ENCODE data around the gene CAMK1D.

Gene CAMK1D

GRCh38 chr10:12547301-12547771 lies 198.0 kb downstream of the CAMK1D start:
- ATAC-seq, result no peak
- TF ChIP-seq ZNF8 (CRISPR knock-in tag; IDR thresholded peaks at IDR 0.05), result no peak
- TF ChIP-seq TOX (CRISPR knock-in tag; IDR thresholded peaks at IDR 0.05; ENCODE audit: borderline replicate concordance), result no peak
- TF ChIP-seq SNAI2 (CRISPR knock-in tag; IDR thresholded peaks at IDR 0.05), result no peak
- TF ChIP-seq RARB (CRISPR knock-in tag; IDR thresholded peaks at IDR 0.05), result no peak
- no peak for TF ChIP-seq BACH2 (CRISPR knock-in tag; IDR thresholded peaks at IDR 0.05; ENCODE audit: borderline replicate concordance)
- TF ChIP-seq ZNF565 (CRISPR knock-in tag; conservative IDR thresholded peaks at IDR 0.05; ENCODE audit: low read depth), result no peak
- no peak for TF ChIP-seq CSDC2 (CRISPR knock-in tag; IDR thresholded peaks at IDR 0.05)
- TF ChIP-seq OSR1 (CRISPR knock-in tag; IDR thresholded peaks at IDR 0.05), result no peak
- TF ChIP-seq, protein P1, sequence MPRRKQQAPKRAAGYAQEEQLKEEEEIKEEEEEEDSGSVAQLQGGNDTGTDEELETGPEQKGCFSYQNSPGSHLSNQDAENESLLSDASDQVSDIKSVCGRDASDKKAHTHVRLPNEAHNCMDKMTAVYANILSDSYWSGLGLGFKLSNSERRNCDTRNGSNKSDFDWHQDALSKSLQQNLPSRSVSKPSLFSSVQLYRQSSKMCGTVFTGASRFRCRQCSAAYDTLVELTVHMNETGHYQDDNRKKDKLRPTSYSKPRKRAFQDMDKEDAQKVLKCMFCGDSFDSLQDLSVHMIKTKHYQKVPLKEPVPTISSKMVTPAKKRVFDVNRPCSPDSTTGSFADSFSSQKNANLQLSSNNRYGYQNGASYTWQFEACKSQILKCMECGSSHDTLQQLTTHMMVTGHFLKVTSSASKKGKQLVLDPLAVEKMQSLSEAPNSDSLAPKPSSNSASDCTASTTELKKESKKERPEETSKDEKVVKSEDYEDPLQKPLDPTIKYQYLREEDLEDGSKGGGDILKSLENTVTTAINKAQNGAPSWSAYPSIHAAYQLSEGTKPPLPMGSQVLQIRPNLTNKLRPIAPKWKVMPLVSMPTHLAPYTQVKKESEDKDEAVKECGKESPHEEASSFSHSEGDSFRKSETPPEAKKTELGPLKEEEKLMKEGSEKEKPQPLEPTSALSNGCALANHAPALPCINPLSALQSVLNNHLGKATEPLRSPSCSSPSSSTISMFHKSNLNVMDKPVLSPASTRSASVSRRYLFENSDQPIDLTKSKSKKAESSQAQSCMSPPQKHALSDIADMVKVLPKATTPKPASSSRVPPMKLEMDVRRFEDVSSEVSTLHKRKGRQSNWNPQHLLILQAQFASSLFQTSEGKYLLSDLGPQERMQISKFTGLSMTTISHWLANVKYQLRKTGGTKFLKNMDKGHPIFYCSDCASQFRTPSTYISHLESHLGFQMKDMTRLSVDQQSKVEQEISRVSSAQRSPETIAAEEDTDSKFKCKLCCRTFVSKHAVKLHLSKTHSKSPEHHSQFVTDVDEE (CRISPR knock-in tag; IDR thresholded peaks at IDR 0.05), result no peak
- no peak for TF ChIP-seq ZNF70 (CRISPR knock-in tag; IDR thresholded peaks at IDR 0.05)
- no peak for TF ChIP-seq ZFP3 (CRISPR knock-in tag; IDR thresholded peaks at IDR 0.05)
- no peak for TF ChIP-seq CREB5 (CRISPR knock-in tag; IDR thresholded peaks at IDR 0.05; ENCODE audit: low read depth)
- TF ChIP-seq ZC3H10 (CRISPR knock-in tag; IDR thresholded peaks at IDR 0.05), result no peak
- TF ChIP-seq ESRRG (CRISPR knock-in tag; IDR thresholded peaks at IDR 0.05), result no peak
- TF ChIP-seq PATZ1 (CRISPR knock-in tag; IDR thresholded peaks at IDR 0.05; ENCODE audit: borderline replicate concordance), result no peak
- TF ChIP-seq, protein P2, sequence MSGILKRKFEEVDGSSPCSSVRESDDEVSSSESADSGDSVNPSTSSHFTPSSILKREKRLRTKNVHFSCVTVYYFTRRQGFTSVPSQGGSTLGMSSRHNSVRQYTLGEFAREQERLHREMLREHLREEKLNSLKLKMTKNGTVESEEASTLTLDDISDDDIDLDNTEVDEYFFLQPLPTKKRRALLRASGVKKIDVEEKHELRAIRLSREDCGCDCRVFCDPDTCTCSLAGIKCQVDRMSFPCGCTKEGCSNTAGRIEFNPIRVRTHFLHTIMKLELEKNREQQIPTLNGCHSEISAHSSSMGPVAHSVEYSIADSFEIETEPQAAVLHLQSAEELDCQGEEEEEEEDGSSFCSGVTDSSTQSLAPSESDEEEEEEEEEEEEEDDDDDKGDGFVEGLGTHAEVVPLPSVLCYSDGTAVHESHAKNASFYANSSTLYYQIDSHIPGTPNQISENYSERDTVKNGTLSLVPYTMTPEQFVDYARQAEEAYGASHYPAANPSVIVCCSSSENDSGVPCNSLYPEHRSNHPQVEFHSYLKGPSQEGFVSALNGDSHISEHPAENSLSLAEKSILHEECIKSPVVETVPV (CRISPR knock-in tag; IDR thresholded peaks at IDR 0.05), result no peak
- no peak for TF ChIP-seq TCF4 (CRISPR knock-in tag; IDR thresholded peaks at IDR 0.05; ENCODE audit: borderline replicate concordance)
- TF ChIP-seq PPARA (CRISPR knock-in tag; IDR thresholded peaks at IDR 0.05; ENCODE audit: borderline replicate concordance), result no peak
- TF ChIP-seq ARNTL (CRISPR knock-in tag; IDR thresholded peaks at IDR 0.05; ENCODE audit: borderline replicate concordance, low read depth), result no peak

GRCh38 chr10:12549297-12549696 lies 199.9 kb downstream of the CAMK1D start:
- TF ChIP-seq ZNF70 (CRISPR knock-in tag; IDR thresholded peaks at IDR 0.05), result no peak
- TF ChIP-seq, protein P1 (CRISPR knock-in tag; IDR thresholded peaks at IDR 0.05), result no peak
- TF ChIP-seq GLIS3 (CRISPR knock-in tag; IDR thresholded peaks at IDR 0.05), result no peak
- no peak for TF ChIP-seq PPARA (CRISPR knock-in tag; IDR thresholded peaks at IDR 0.05; ENCODE audit: borderline replicate concordance)
- TF ChIP-seq RARB (CRISPR knock-in tag; IDR thresholded peaks at IDR 0.05), result no peak
- no peak for TF ChIP-seq ZC3H10 (CRISPR knock-in tag; IDR thresholded peaks at IDR 0.05)
- no peak for ATAC-seq

- ATAC-seq, result no peak
Observed at GRCh38 chr10:12550994-12551393, 201.6 kb downstream of the CAMK1D start.

More at GRCh38 chr10:12550994-12551393, 201.6 kb downstream of the CAMK1D start:
- TF ChIP-seq, protein P1 (CRISPR knock-in tag; IDR thresholded peaks at IDR 0.05), result no peak
- no peak for TF ChIP-seq ARNTL (CRISPR knock-in tag; IDR thresholded peaks at IDR 0.05; ENCODE audit: borderline replicate concordance, low read depth)
- TF ChIP-seq ZFP30 (CRISPR knock-in tag; IDR thresholded peaks at IDR 0.05), result no peak
- no peak for TF ChIP-seq CSDC2 (CRISPR knock-in tag; IDR thresholded peaks at IDR 0.05)
- no peak for TF ChIP-seq ISL1 (CRISPR knock-in tag; IDR thresholded peaks at IDR 0.05)
- TF ChIP-seq SNAI2 (CRISPR knock-in tag; IDR thresholded peaks at IDR 0.05), result no peak

Data from SK-N-SH treated with all-trans-retinoic acid at 6 μM for 48 hours (cell line).